IPS-15b (cell line): Measurements from ENCODE around the gene MSL2.
"Not testable (repeated sequence)": the region's sequence is repeated elsewhere in the genome, so short reads cannot be mapped to it uniquely, and the experiment has no call there.

ENCODE experiments used
- H3K27me3 ChIP-seq: one replicate; pipeline ENCODE4 v1.6.1; 2013; ENCODE audit warnings: low read length; ENCODE audit not compliant: control insufficient read depth, insufficient read depth
- H3K36me3 ChIP-seq: one replicate; pipeline ENCODE4 v1.6.1; 2013; ENCODE audit warnings: low read length; ENCODE audit not compliant: control insufficient read depth, insufficient read depth
- H3K4me1 ChIP-seq: one replicate; pipeline ENCODE4 v1.6.1; 2013; ENCODE audit warnings: mild to moderate bottlenecking, low read length; ENCODE audit not compliant: control insufficient read depth, insufficient read depth
- H3K4me3 ChIP-seq: one replicate; pipeline ENCODE4 v1.5.1; 2013; ENCODE audit warnings: low read depth, low read length
- H3K9ac ChIP-seq: one replicate; pipeline ENCODE4 v1.6.1; 2013; ENCODE audit warnings: low read depth, mild to moderate bottlenecking, low read length
- H3K9me3 ChIP-seq: one replicate; pipeline ENCODE4 v1.6.1; 2013; ENCODE audit warnings: mild to moderate bottlenecking, low read length; ENCODE audit not compliant: control insufficient read depth, insufficient read depth

MSL2 gene, protein sequence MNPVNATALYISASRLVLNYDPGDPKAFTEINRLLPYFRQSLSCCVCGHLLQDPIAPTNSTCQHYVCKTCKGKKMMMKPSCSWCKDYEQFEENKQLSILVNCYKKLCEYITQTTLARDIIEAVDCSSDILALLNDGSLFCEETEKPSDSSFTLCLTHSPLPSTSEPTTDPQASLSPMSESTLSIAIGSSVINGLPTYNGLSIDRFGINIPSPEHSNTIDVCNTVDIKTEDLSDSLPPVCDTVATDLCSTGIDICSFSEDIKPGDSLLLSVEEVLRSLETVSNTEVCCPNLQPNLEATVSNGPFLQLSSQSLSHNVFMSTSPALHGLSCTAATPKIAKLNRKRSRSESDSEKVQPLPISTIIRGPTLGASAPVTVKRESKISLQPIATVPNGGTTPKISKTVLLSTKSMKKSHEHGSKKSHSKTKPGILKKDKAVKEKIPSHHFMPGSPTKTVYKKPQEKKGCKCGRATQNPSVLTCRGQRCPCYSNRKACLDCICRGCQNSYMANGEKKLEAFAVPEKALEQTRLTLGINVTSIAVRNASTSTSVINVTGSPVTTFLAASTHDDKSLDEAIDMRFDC

DNA sequence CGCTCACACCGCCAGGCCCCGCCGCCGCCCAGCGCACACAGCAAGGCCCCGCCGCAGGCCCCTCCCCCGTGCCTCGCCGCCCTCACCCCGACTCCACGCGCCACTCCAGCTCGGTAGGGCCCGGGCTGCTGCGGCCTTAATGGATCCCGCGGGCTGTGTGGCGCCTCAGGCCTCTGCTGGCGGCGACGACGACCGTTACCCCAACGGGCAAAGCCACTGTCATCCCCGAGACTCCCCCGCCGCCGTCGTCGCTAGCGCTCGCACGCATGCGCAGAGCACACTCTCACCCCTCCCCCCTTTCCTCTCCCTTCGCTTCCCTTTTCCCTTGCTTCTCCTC is at the start of gene MSL2:
Gene MSL2 (minus strand): TSS at position 272 of the 337 bp plus-strand sequence. CDS start 1,222 bp downstream, outside the sequence.
- Histone ChIP-seq H3K36me3 (no peaks in the 10 kb centered on the region), H3K9ac (peak within 1 kb of the TSS; percentile 90), H3K9me3 (no peaks in the 10 kb centered on the region), H3K27me3 (no peaks in the 10 kb centered on the region), H3K4me1 (peaks cover 12% of the 10 kb centered on the region), H3K4me3 (peak within 1 kb of the TSS; percentile 98)

DNA sequence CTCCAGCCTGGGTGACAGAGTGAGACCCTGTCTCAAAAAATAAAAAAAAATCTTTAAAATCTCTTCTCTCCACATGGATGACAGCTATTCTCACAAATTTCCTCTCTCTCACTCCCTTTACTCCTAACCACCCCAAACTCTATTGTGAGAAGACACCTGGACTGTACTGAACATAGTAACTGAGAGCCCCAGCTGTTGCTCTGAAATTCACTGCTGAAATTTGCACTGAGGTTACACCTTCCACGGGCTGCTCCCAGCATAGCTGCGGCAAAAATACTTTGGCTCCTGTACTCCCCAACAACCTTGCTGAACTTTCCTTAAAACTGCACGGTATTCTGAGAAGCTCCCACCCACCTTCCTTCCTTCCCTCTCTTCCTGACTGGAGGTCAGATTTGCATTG is 49.6 kb upstream of the MSL2 start:
- H3K9ac ChIP-seq = no peak overlapping the region
- H3K4me3 ChIP-seq = no peak overlapping the region
- no peaks in the 10 kb centered on the region for H3K27me3 ChIP-seq
- no peaks in the 10 kb centered on the region for H3K36me3 ChIP-seq
- H3K9me3 ChIP-seq = no peaks in the 10 kb centered on the region
- H3K4me1 ChIP-seq = peaks cover 6% of the 10 kb centered on the region

DNA sequence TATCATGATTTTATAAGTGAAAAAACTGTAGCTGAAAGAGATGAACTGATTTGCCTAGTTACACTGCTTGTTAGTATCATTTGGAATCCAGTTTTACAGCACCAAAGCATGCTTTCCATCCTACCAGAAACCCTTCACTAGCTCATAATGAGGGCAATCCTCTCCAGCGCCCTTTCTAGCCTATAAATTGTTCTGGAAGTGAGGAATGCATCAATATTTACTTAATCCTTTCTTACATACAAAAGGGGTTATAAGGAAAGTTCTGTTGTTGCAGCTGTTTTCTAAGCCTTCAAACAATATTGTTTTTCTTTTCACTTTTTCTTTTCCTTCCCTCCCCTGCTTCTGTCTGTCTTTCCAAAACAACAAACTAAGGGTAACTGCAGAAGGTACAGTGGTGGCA is 43.0 kb upstream of the MSL2 start:
- Histone ChIP-seq H3K4me3 (no peak overlapping the region), H3K27me3 (peaks cover 9% of the 10 kb centered on the region), H3K9me3 (no peaks in the 10 kb centered on the region), H3K9ac (no peak overlapping the region), H3K4me1 (peaks cover 14% of the 10 kb centered on the region), H3K36me3 (no peaks in the 10 kb centered on the region)

DNA sequence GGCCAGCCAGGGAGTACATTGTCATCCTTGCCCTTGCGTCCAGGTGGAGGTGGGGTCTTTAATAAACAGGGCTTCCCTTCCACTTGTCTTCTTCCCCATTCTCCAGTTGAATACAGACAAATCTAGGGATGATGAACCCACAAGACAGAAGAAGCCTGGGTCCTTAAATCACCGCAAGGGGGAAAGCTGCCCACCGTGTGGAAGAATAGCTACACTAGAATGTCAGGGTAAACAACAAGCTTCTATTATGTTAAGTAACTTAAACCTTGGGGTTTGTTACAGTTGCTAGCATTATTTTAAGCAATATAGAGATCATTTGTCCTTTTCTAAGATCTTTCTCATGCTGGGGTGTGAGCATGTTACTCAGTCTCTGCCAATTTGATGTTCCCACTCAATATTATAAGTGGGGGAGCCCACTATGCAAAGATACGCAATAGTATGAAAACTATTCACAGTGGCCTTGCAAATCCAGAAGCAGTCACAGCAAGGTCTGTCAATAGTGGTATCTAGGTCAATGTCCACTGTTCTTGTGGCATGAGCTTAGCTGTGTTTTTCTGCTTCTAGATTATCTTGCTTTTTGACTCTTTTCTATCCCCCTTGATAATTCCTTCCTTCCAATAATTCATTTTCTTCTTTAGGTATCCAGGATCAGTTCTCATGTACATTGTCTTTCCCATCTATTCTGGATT is 42.0 kb upstream of the MSL2 start:
- Histone ChIP-seq H3K27me3 (peaks cover 9% of the 10 kb centered on the region), H3K9me3 (no peaks in the 10 kb centered on the region), H3K9ac (no peak overlapping the region), H3K4me3 (no peak overlapping the region), H3K4me1 (peaks cover 14% of the 10 kb centered on the region), H3K36me3 (no peaks in the 10 kb centered on the region)

DNA sequence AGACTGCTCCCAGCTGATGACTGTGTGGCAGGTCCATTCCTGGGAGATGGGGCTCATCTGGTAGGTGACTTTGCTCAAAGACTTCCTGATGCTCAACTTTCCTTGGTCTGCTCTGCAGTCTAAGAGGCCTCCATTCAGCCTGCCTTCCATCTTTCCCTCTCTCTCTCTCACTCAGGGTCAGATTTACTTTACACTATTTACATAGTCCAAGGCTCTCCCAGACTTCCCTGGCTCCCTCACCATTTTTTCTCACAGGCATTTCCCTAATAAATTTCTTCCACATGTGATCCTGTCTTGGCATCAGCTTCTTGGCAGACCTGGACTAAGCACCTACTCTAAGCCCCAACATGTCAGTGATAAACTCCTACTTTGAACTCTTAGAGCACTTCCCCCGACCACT is 41.0 kb upstream of the MSL2 start:
- no peaks in the 10 kb centered on the region for H3K36me3 ChIP-seq
- H3K9ac ChIP-seq = no peak overlapping the region
- no peak overlapping the region for H3K4me3 ChIP-seq
- peaks cover 14% of the 10 kb centered on the region for H3K4me1 ChIP-seq
- peaks cover 9% of the 10 kb centered on the region for H3K27me3 ChIP-seq
- H3K9me3 ChIP-seq = no peaks in the 10 kb centered on the region

DNA sequence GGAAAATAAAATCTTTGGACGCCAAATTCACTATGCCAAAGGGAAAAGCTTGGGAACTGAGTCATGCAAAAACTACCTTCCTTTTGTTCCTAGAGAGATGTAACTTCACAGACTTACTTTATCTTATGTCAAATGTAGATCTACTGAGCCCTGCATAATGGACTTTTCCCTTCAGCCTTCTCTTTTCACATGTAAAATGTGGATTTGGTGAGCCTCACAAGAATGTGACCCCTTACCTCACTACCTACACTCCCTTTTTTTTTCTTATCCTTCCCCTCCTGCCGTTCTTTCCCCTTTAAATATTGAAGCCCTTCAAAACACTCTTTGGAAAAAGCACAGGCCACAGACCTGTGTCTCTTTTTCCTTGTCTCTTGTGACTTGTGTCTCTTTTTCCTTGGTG is 40.0 kb upstream of the MSL2 start:
- Histone ChIP-seq H3K9me3 (no peaks in the 10 kb centered on the region), H3K9ac (no peak overlapping the region), H3K4me1 (peaks cover 14% of the 10 kb centered on the region), H3K4me3 (no peak overlapping the region), H3K36me3 (no peaks in the 10 kb centered on the region), H3K27me3 (peaks cover 9% of the 10 kb centered on the region)

DNA sequence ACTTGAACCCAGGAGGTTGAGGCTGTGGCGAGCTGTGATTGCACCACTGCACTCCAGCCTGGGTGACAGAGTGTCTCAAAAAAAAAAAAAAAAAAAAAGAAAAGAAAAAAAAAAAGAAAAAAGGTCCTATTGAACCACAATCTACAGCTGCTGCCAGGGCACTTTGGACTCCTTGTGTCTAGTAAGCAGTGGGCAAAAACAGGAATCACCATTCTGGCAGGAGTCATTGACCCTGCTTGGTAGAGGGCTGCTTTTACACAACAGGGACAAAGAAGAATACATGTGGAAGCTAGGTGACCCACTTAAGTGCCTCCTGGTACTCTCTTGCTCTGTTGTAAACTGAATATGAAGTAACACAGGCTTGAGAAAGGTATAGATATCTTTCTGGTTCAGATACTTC is 39.4 kb upstream of the MSL2 start:
- no peaks in the 10 kb centered on the region for H3K36me3 ChIP-seq
- peaks cover 8% of the 10 kb centered on the region for H3K27me3 ChIP-seq
- H3K9me3 ChIP-seq = no peaks in the 10 kb centered on the region
- no peak overlapping the region for H3K9ac ChIP-seq
- H3K4me1 ChIP-seq = peaks cover 14% of the 10 kb centered on the region
- H3K4me3 ChIP-seq = no peak overlapping the region

DNA sequence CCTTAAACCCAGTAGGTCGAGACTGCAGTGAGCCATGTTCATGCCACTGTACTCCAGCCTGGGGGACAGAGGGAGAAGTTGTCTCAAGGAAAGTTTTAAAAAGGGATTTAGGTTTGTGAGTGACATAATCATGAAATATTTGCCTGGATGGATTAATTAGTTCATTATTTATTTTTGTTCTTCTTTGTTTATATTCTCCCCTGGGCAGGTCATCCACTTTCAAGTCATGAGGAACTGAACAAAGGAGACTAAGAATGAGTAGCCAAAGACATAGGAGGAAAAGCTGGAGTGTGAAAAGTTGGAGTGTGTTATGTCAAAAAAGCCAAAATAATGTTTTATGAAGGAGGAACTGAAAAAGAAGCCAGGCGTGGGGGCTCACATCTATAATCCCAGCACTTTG is 36.3 kb upstream of the MSL2 start:
- Histone ChIP-seq H3K4me1 (peaks cover 3% of the 10 kb centered on the region), H3K4me3 (no peak overlapping the region), H3K9ac (no peak overlapping the region), H3K9me3 (no peaks in the 10 kb centered on the region), H3K36me3 (no peaks in the 10 kb centered on the region), H3K27me3 (no peaks in the 10 kb centered on the region)

DNA sequence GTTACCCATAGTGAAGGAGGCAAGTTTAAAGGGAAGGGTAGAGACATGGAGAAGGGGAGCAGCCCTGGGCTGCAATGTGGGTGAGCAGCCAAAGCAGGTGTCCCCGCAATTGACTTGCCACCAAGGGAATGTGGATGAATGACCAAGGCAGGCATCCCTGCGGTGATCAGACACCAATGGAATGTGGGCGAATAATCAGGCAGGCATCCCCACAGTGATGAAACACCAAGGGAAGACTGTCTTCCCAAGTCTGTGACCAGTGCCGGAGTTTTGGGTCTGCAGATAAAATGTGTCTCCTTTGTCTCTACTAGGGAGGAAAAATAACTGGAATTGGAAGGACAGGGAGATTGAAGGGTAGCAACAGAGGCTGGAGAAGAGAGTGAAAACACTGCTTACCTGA is 26.6 kb upstream of the MSL2 start:
- H3K4me3 ChIP-seq, H3K36me3 ChIP-seq, H3K9me3 ChIP-seq, H3K9ac ChIP-seq, H3K4me1 ChIP-seq, H3K27me3 ChIP-seq: not testable (repeated sequence)

DNA sequence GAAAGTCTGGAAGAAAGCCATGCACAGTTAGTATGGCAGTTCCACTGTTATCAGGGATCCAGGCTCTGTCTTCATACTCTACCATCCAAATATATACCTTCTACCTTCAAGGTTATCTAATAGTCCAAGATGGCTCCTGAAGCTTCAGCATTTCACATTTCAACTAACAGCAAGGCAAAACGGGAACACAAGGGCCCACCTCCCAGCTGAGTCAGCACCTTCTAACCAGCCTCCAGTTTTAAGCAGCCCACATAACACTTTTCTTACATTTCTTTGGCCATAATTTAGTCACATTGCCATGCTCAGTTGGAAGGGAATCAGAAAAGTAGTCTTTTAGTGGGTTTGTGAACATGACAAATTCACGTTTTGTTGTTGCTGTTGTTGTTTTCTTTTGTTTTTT is 15.4 kb upstream of the MSL2 start:
- H3K9ac ChIP-seq = no peak overlapping the region
- no peak overlapping the region for H3K4me3 ChIP-seq
- no peaks in the 10 kb centered on the region for H3K27me3 ChIP-seq
- no peaks in the 10 kb centered on the region for H3K9me3 ChIP-seq
- no peaks in the 10 kb centered on the region for H3K4me1 ChIP-seq
- H3K36me3 ChIP-seq = no peaks in the 10 kb centered on the region

DNA sequence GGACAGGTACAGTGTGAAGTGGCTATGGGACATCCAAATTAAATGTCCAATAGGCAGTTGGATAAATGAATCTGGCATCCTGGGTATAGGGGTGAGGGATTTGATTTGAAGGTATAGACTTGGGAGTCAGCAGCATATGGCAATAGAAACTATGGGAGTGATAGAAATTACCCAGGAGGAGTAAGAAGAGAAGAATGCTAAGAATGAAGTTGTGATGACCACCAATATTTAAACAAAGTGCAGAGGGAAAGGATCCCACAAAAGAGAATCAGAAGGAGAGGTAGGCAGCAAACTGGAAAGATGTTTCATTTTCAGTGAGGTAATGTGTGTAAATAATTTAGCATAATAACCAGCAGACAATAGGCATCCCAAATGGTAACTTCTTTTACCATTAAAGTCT is 13.8 kb upstream of the MSL2 start:
- no peaks in the 10 kb centered on the region for H3K36me3 ChIP-seq
- no peaks in the 10 kb centered on the region for H3K4me1 ChIP-seq
- no peaks in the 10 kb centered on the region for H3K27me3 ChIP-seq
- H3K9ac ChIP-seq = no peak overlapping the region
- no peaks in the 10 kb centered on the region for H3K9me3 ChIP-seq
- H3K4me3 ChIP-seq = no peak overlapping the region
